22Rv1 (cell line): ENCODE results near the gene IPO8.

ENCODE experiments used
- H3K27ac ChIP-seq: fragments of 450-650 bp; 2 replicates; pipeline ENCODE4 v1.5.1; 2017
- ZFX ChIP-seq: fragments of 450-650 bp; IDR thresholded peaks from 2 replicates; pipeline ENCODE4 v1.6.1; 2017; ENCODE audit warnings: antibody characterized with exemption, borderline replicate concordance
- TF ChIP-seq, protein P1 (sequence below): fragments of 450-650 bp; IDR thresholded peaks from 2 replicates; pipeline ENCODE4 v1.5.1; 2017; ENCODE audit warnings: mild to moderate bottlenecking

The IPO8 gene

DNA sequence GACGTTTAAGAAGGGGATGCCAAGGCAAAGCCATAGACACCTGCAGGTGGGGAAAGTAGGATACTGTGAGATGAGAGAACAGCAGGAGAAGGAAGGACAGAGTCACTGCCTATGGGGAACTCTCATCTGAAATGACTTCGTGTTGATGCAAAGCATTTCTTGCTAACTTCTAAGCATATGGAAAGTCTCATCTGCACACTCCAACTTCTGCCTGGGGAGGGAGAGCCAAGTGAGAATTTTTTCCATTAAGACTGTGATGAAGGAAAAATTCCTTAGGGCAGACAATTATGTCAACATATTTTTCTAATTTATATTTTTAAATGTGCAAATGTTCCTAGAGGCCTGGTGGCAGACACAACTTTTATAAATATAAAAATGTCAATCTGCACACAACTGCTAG is 115.3 kb downstream of the IPO8 start:
- no peak overlapping the region for H3K27ac ChIP-seq
- no peak for TF ChIP-seq ZFX
- TF ChIP-seq, protein P1, sequence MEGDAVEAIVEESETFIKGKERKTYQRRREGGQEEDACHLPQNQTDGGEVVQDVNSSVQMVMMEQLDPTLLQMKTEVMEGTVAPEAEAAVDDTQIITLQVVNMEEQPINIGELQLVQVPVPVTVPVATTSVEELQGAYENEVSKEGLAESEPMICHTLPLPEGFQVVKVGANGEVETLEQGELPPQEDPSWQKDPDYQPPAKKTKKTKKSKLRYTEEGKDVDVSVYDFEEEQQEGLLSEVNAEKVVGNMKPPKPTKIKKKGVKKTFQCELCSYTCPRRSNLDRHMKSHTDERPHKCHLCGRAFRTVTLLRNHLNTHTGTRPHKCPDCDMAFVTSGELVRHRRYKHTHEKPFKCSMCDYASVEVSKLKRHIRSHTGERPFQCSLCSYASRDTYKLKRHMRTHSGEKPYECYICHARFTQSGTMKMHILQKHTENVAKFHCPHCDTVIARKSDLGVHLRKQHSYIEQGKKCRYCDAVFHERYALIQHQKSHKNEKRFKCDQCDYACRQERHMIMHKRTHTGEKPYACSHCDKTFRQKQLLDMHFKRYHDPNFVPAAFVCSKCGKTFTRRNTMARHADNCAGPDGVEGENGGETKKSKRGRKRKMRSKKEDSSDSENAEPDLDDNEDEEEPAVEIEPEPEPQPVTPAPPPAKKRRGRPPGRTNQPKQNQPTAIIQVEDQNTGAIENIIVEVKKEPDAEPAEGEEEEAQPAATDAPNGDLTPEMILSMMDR: no peak
